Parietal lobe (tissue), 2 donors: ENCODE measurements around the gene NUDCD3. TPM values are rescaled to one million over a fixed set of nuclear protein-coding genes. Genes with fewer than 3 reads are reported as not detected.

Experiments used
- small RNA-seq: library from RNA; depleted of rRNA; stranded (forward); fragments of <200 nt; gene quantifications from one replicate; pipeline ENCODE3, GENCODE V24; 2014; ENCODE audit warnings: low replicate concordance
- total RNA-seq: library from RNA; depleted of rRNA; stranded (reverse); fragments of >200 nt; gene quantifications from one replicate; pipeline ENCODE4 v1.2.3, GENCODE V29; 2014

Gene NUDCD3
- 119 TPM for total RNA-seq

DNA sequence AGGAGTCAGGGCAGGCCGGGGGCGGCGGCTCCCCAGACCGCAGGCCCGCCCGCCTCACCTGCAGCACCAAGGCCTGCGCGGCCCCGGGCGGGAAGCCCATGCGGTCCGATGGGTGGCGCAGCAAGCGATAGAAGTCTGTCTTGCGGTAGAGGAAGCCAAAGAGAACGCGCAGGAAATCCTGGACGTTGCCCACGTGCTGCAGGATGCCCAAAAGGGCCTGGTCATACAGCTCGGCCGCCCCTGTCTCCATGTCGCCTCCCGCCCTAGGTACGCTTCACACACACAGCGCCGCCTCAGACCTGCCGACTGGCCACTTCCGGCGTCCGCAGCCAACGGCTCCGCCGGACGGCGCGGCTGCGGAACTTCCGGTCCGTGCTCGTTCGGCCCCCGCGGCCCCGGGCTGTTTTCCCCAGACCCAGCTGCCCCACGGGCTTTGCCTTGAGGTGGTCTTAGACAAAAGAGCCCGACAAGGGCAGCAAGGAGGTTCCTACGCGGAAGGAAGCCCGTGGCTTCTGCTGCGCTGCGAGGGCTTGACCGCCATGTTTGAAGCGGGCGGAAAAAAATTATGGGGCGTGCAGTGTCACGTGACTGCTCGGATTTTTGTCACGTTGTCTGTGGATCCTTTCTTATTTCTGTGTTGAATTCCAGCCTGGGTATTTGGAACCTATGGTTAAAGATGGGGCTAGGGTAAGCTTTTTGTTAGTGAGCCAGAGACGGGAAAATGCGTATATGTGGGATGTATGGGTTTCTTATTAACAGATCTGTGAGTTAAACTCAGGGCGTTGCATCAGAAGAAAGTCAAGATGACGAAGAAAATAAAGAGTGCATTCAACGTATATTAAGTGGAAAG is at the start of gene NUDCD3:
Gene NUDCD3 (minus strand): TSS at position 308 of the 850 bp plus-strand sequence. CDS start 58 bp downstream, at position 250.

Small RNAs within 50 kb of the gene (small RNA-seq; reads per million reads assigned to genes)
- gene RNU6-1097P = not detected

Other genes with a start within 250 kb of the NUDCD3 start
- 94.5 TPM for gene CAMK2B, start 165.1 kb downstream of the NUDCD3 start, total RNA-seq
- gene NPC1L1, start 50.7 kb upstream of the NUDCD3 start, total RNA-seq = not detected
- gene DDX56, start 83.2 kb upstream of the NUDCD3 start, total RNA-seq = 57.3 TPM
- gene TMED4, start 91.6 kb upstream of the NUDCD3 start, total RNA-seq = 95.2 TPM
- gene OGDH, start 116.0 kb upstream of the NUDCD3 start, total RNA-seq = 51.3 TPM